HG03342 (cell line): ENCODE data around the gene PCAT7.
"Not testable (repeated sequence)": the region's sequence is repeated elsewhere in the genome, so short reads cannot be mapped to it uniquely, and the experiment has no call there.

Experiments used
- ATAC-seq: cut with Tn5 transposase; IDR thresholded peaks from one replicate; pipeline ENCODE4 v1.9.1; 2021; ENCODE audit warnings: mild to moderate bottlenecking, moderate library complexity; ENCODE audit not compliant: unreplicated experiment

PCAT7 gene

GRCh38 chr9:94560237-94560636 is 5.4 kb downstream of the PCAT7 start:
- no peak for ATAC-seq

- ATAC-seq, result no peak
Observed at GRCh38 chr9:94563548-94563947, 8.7 kb downstream of the PCAT7 start.

GRCh38 chr9:94564279-94564678 is 9.4 kb downstream of the PCAT7 start:
- not testable (repeated sequence) for ATAC-seq

GRCh38 chr9:94566550-94566949 is 11.7 kb downstream of the PCAT7 start:
- ATAC-seq, result no peak

- ATAC-seq, result no peak
Observed at GRCh38 chr9:94567271-94567670, 12.4 kb downstream of the PCAT7 start.

- ATAC-seq, result no peak
Observed at GRCh38 chr9:94568250-94568889, 13.5 kb downstream of the PCAT7 start.

GRCh38 chr9:94568972-94569712 is 14.3 kb downstream of the PCAT7 start:
- ATAC-seq, result no peak

- no peak for ATAC-seq
Observed at GRCh38 chr9:94576131-94576530, 21.2 kb downstream of the PCAT7 start.

GRCh38 chr9:94577036-94577435 is 22.2 kb downstream of the PCAT7 start:
- ATAC-seq, result no peak

GRCh38 chr9:94577571-94577970 is 22.7 kb downstream of the PCAT7 start:
- no peak for ATAC-seq

- no peak for ATAC-seq
Observed at GRCh38 chr9:94581728-94582127, 26.8 kb downstream of the PCAT7 start.

GRCh38 chr9:94584555-94584954 is 29.7 kb downstream of the PCAT7 start:
- ATAC-seq, result no peak

- no peak for ATAC-seq
Observed at GRCh38 chr9:94586316-94586715, 31.4 kb downstream of the PCAT7 start.

- ATAC-seq, result no peak
Observed at GRCh38 chr9:94586814-94587213, 31.9 kb downstream of the PCAT7 start.

- no peak for ATAC-seq
Observed at GRCh38 chr9:94588681-94589080, 33.8 kb downstream of the PCAT7 start.

GRCh38 chr9:94591046-94591545 is 36.2 kb downstream of the PCAT7 start:
- ATAC-seq, result not testable (repeated sequence)

- no peak for ATAC-seq
Observed at GRCh38 chr9:94591876-94592275, 37.0 kb downstream of the PCAT7 start.

- ATAC-seq, result not testable (repeated sequence)
Observed at GRCh38 chr9:94592683-94593082, 37.8 kb downstream of the PCAT7 start.

- no peak for ATAC-seq
Observed at GRCh38 chr9:94593459-94594345, 38.8 kb downstream of the PCAT7 start, which contains the start of gene FBP2. Gene FBP2, minus strand, starts transcription at chr9:94593824. Its CDS starts 98 bp downstream, at chr9:94593726.

GRCh38 chr9:94599102-94599501 is 44.2 kb downstream of the PCAT7 start:
- no peak for ATAC-seq

- no peak for ATAC-seq
Observed at GRCh38 chr9:94600258-94600657, 45.4 kb downstream of the PCAT7 start.
